ENCODE data around the gene LIN28A. TPM values are rescaled to one million over a fixed set of nuclear protein-coding genes. Genes with fewer than 3 reads are reported as not detected.
A peak's percentile ranks its signal among the peaks of the same experiment; 100 is the strongest.

The LIN28A gene
- polyA plus RNA-seq (2013, experiment 1 of 2): 195 TPM
- 203 TPM for polyA plus RNA-seq (2013, experiment 2 of 2)

- WGBS, 2 experiments (ENCODE audit: insufficient coverage in 2 of 2): 1% methylated on average over 65 to 68 of the region's 70 CpGs
- H3K4me3 ChIP-seq (ENCODE audit: extremely low read depth, insufficient read depth, low read length, poor library complexity, severe bottlenecking): peak within 1 kb of the TSS; percentile 96
- H3K4me1 ChIP-seq (ENCODE audit: control insufficient read depth, insufficient read depth, low read length, poor library complexity, severe bottlenecking): peaks cover 30% of the 10 kb centered on the region
- peak within 1 kb of the TSS; percentile 94 for H3K27ac ChIP-seq (ENCODE audit: low read depth, low read length, severe bottlenecking)
- H3K9me3 ChIP-seq (ENCODE audit: control insufficient read depth, low read length): no peaks in the 10 kb centered on the region
- H3K36me3 ChIP-seq (ENCODE audit: control insufficient read depth, insufficient read depth, low read length): peaks cover 46% of the 10 kb centered on the region
Observed at GRCh38 chr1:26410706-26411623, at the start of gene LIN28A. TSS of gene LIN28A (plus strand) at chr1:26410817. CDS start at chr1:26410892, 75 bp downstream.

GRCh38 chr1:26361605-26362122 lies 49.0 kb upstream of the LIN28A start:
- Histone ChIP-seq H3K36me3 (ENCODE audit: control insufficient read depth, insufficient read depth, low read length) (no peaks in the 10 kb centered on the region), H3K4me1 (ENCODE audit: control insufficient read depth, insufficient read depth, low read length, poor library complexity, severe bottlenecking) (peaks cover 8% of the 10 kb centered on the region), H3K9me3 (ENCODE audit: control insufficient read depth, low read length) (no peaks in the 10 kb centered on the region), H3K27ac (ENCODE audit: low read depth, low read length, severe bottlenecking) (no peak overlapping the region), H3K4me3 (ENCODE audit: extremely low read depth, insufficient read depth, low read length, poor library complexity, severe bottlenecking) (no peak overlapping the region)
- WGBS, 2 experiments (ENCODE audit: insufficient coverage in 2 of 2): 93 to 94% methylated on average over 11 of the region's 12 CpGs

- Histone ChIP-seq H3K27ac (ENCODE audit: low read depth, low read length, severe bottlenecking) (no peak overlapping the region), H3K36me3 (ENCODE audit: control insufficient read depth, insufficient read depth, low read length) (no peaks in the 10 kb centered on the region), H3K4me3 (ENCODE audit: extremely low read depth, insufficient read depth, low read length, poor library complexity, severe bottlenecking) (no peak overlapping the region), H3K4me1 (ENCODE audit: control insufficient read depth, insufficient read depth, low read length, poor library complexity, severe bottlenecking) (peaks cover 8% of the 10 kb centered on the region), H3K9me3 (ENCODE audit: control insufficient read depth, low read length) (no peaks in the 10 kb centered on the region)
- WGBS, 2 experiments (ENCODE audit: insufficient coverage in 2 of 2): 97 to 100% methylated on average over 2 to 3 of the region's 3 CpGs
Observed at GRCh38 chr1:26362331-26362730, 48.3 kb upstream of the LIN28A start.

- Histone ChIP-seq H3K9me3 (ENCODE audit: control insufficient read depth, low read length) (no peaks in the 10 kb centered on the region), H3K4me1 (ENCODE audit: control insufficient read depth, insufficient read depth, low read length, poor library complexity, severe bottlenecking) (peaks cover 8% of the 10 kb centered on the region), H3K4me3 (ENCODE audit: extremely low read depth, insufficient read depth, low read length, poor library complexity, severe bottlenecking) (no peak overlapping the region), H3K36me3 (ENCODE audit: control insufficient read depth, insufficient read depth, low read length) (no peaks in the 10 kb centered on the region), H3K27ac (ENCODE audit: low read depth, low read length, severe bottlenecking) (no peak overlapping the region)
- 41 to 48% methylated on average over 18 to 20 of the region's 26 CpGs for WGBS, 2 experiments (ENCODE audit: insufficient coverage in 2 of 2)
Observed at GRCh38 chr1:26363549-26364448, 46.8 kb upstream of the LIN28A start.

- Histone ChIP-seq H3K4me1 (ENCODE audit: control insufficient read depth, insufficient read depth, low read length, poor library complexity, severe bottlenecking) (peaks cover 6% of the 10 kb centered on the region), H3K9me3 (ENCODE audit: control insufficient read depth, low read length) (no peaks in the 10 kb centered on the region), H3K4me3 (ENCODE audit: extremely low read depth, insufficient read depth, low read length, poor library complexity, severe bottlenecking) (no peak overlapping the region), H3K27ac (ENCODE audit: low read depth, low read length, severe bottlenecking) (no peak overlapping the region), H3K36me3 (ENCODE audit: control insufficient read depth, insufficient read depth, low read length) (no peaks in the 10 kb centered on the region)
- WGBS, 2 experiments (ENCODE audit: insufficient coverage in 2 of 2): 90 to 94% methylated on average over 9 of the region's 9 CpGs
Observed at GRCh38 chr1:26364956-26365355, 45.7 kb upstream of the LIN28A start.

GRCh38 chr1:26367441-26367840 lies 43.2 kb upstream of the LIN28A start:
- Histone ChIP-seq H3K4me1 (ENCODE audit: control insufficient read depth, insufficient read depth, low read length, poor library complexity, severe bottlenecking) (no peaks in the 10 kb centered on the region), H3K4me3 (ENCODE audit: extremely low read depth, insufficient read depth, low read length, poor library complexity, severe bottlenecking) (no peak overlapping the region), H3K36me3 (ENCODE audit: control insufficient read depth, insufficient read depth, low read length) (no peaks in the 10 kb centered on the region), H3K9me3 (ENCODE audit: control insufficient read depth, low read length) (no peaks in the 10 kb centered on the region), H3K27ac (ENCODE audit: low read depth, low read length, severe bottlenecking) (no peak overlapping the region)
- 91 to 96% methylated on average over 5 to 6 of the region's 6 CpGs for WGBS, 2 experiments (ENCODE audit: insufficient coverage in 2 of 2)

- H3K9me3 ChIP-seq (ENCODE audit: control insufficient read depth, low read length): no peaks in the 10 kb centered on the region
- H3K4me1 ChIP-seq (ENCODE audit: control insufficient read depth, insufficient read depth, low read length, poor library complexity, severe bottlenecking): no peaks in the 10 kb centered on the region
- H3K27ac ChIP-seq (ENCODE audit: low read depth, low read length, severe bottlenecking): no peak overlapping the region
- no peaks in the 10 kb centered on the region for H3K36me3 ChIP-seq (ENCODE audit: control insufficient read depth, insufficient read depth, low read length)
- 71 to 100% methylated on average over 2 of the region's 4 CpGs for WGBS, 2 experiments (ENCODE audit: insufficient coverage in 2 of 2)
- no peak overlapping the region for H3K4me3 ChIP-seq (ENCODE audit: extremely low read depth, insufficient read depth, low read length, poor library complexity, severe bottlenecking)
Observed at GRCh38 chr1:26368006-26368405, 42.6 kb upstream of the LIN28A start.

- Histone ChIP-seq H3K36me3 (ENCODE audit: control insufficient read depth, insufficient read depth, low read length) (no peaks in the 10 kb centered on the region), H3K9me3 (ENCODE audit: control insufficient read depth, low read length) (no peaks in the 10 kb centered on the region), H3K4me3 (ENCODE audit: extremely low read depth, insufficient read depth, low read length, poor library complexity, severe bottlenecking) (no peak overlapping the region), H3K27ac (ENCODE audit: low read depth, low read length, severe bottlenecking) (no peak overlapping the region), H3K4me1 (ENCODE audit: control insufficient read depth, insufficient read depth, low read length, poor library complexity, severe bottlenecking) (no peaks in the 10 kb centered on the region)
- WGBS, 2 experiments (ENCODE audit: insufficient coverage in 2 of 2): 92 to 93% methylated on average over 3 of the region's 3 CpGs
Observed at GRCh38 chr1:26368486-26368885, 42.1 kb upstream of the LIN28A start.

GRCh38 chr1:26370591-26371382 lies 39.8 kb upstream of the LIN28A start:
- Histone ChIP-seq H3K9me3 (ENCODE audit: control insufficient read depth, low read length) (no peaks in the 10 kb centered on the region), H3K27ac (ENCODE audit: low read depth, low read length, severe bottlenecking) (no peak overlapping the region)
- 73 to 100% methylated on average over 4 of the region's 6 CpGs for WGBS, 2 experiments (ENCODE audit: insufficient coverage in 2 of 2)

GRCh38 chr1:26372039-26372438 lies 38.6 kb upstream of the LIN28A start:
- Histone ChIP-seq H3K36me3 (ENCODE audit: control insufficient read depth, insufficient read depth, low read length) (no peaks in the 10 kb centered on the region), H3K9me3 (ENCODE audit: control insufficient read depth, low read length) (no peaks in the 10 kb centered on the region), H3K27ac (ENCODE audit: low read depth, low read length, severe bottlenecking) (no peak overlapping the region), H3K4me3 (ENCODE audit: extremely low read depth, insufficient read depth, low read length, poor library complexity, severe bottlenecking) (no peak overlapping the region), H3K4me1 (ENCODE audit: control insufficient read depth, insufficient read depth, low read length, poor library complexity, severe bottlenecking) (peaks cover 17% of the 10 kb centered on the region)
- WGBS, 2 experiments (ENCODE audit: insufficient coverage in 2 of 2): 91 to 94% methylated on average over 4 to 5 of the region's 5 CpGs

More at GRCh38 chr1:26370591-26371382, 39.8 kb upstream of the LIN28A start:
- peaks cover 17% of the 10 kb centered on the region for H3K4me1 ChIP-seq (ENCODE audit: control insufficient read depth, insufficient read depth, low read length, poor library complexity, severe bottlenecking)
- no peak overlapping the region for H3K4me3 ChIP-seq (ENCODE audit: extremely low read depth, insufficient read depth, low read length, poor library complexity, severe bottlenecking)
- H3K36me3 ChIP-seq (ENCODE audit: control insufficient read depth, insufficient read depth, low read length): no peaks in the 10 kb centered on the region

All from mesodermal cell (in vitro differentiated cells).